HepG2 (cell line): ENCODE data around the gene KIAA0232. TPM values are rescaled to one million over a fixed set of nuclear protein-coding genes. Genes with fewer than 3 reads are reported as not detected.
A peak's percentile ranks its signal among the peaks of the same experiment; 100 is the strongest.

Experiments
- CREM ChIP-seq, 2 experiments: sonication (generic) in 1 of 2; formaldehyde crosslinking in 1 of 2; IDR thresholded peaks; 2 replicates each; pipeline versions ENCODE4 v1.4.0 to v1.6.1; 2016 to 2020; ENCODE audit warnings: antibody characterized with exemption in 1 of 2, mild to moderate bottlenecking in 1 of 2, missing genetic modification reagents in 1 of 2
- FOSL1 ChIP-seq: sonication (generic); formaldehyde crosslinking; IDR thresholded peaks from 2 replicates; pipeline ENCODE4 v1.9.0; 2021; ENCODE audit warnings: missing genetic modification reagents, borderline replicate concordance
- HNRNPH1 ChIP-seq: fragments of 200-400 bp; formaldehyde crosslinking; optimal IDR thresholded peaks from 2 replicates; pipeline ENCODE3; 2017; ENCODE audit warnings: mild to moderate bottlenecking, low read depth, low read length
- KDM1A ChIP-seq: IDR thresholded peaks from 2 replicates; pipeline ENCODE4 v1.6.1; 2016; ENCODE audit warnings: missing compliant biosample characterization
- MED1 ChIP-seq: sonication (generic); formaldehyde crosslinking; IDR thresholded peaks from 2 replicates; pipeline ENCODE4 v1.4.0; 2020; ENCODE audit warnings: missing genetic modification reagents
- PITX1 ChIP-seq: sonication (generic); formaldehyde crosslinking; IDR thresholded peaks from 2 replicates; pipeline ENCODE4 v1.5.1; 2020; ENCODE audit warnings: mild to moderate bottlenecking, missing genetic modification reagents
- RBM39 ChIP-seq: fragments of 200-400 bp; formaldehyde crosslinking; IDR thresholded peaks from one replicate; pipeline ENCODE4 v1.6.1; 2018; ENCODE audit warnings: antibody characterized with exemption, mild to moderate bottlenecking, low read depth, low read length; ENCODE audit not compliant: poor library complexity, severe bottlenecking
- RFXAP ChIP-seq: sonication (generic); formaldehyde crosslinking; IDR thresholded peaks from 2 replicates; pipeline ENCODE4 v1.4.0; 2020; ENCODE audit warnings: missing genetic modification reagents, borderline replicate concordance
- ZBTB10 ChIP-seq: sonication (generic); formaldehyde crosslinking; IDR thresholded peaks from 2 replicates; pipeline ENCODE4 v1.4.0; 2020; ENCODE audit warnings: missing genetic modification reagents, borderline replicate concordance
- ZBTB7A ChIP-seq: sonication (generic); formaldehyde crosslinking; IDR thresholded peaks from 2 replicates; pipeline ENCODE4 v1.8.0; 2022; ENCODE audit warnings: mild to moderate bottlenecking, missing genetic modification reagents
- ZFP1 ChIP-seq: IDR thresholded peaks from 2 replicates; pipeline ENCODE4 v1.6.1; 2016
- ZFP36L2 ChIP-seq: sonication (generic); formaldehyde crosslinking; IDR thresholded peaks from 2 replicates; pipeline ENCODE4 v1.4.0; 2020; ENCODE audit warnings: missing genetic modification reagents
- ZNF160 ChIP-seq: sonication (generic); formaldehyde crosslinking; IDR thresholded peaks from 2 replicates; pipeline ENCODE4 v1.8.0; 2022; ENCODE audit warnings: mild to moderate bottlenecking, inconsistent platforms, missing genetic modification reagents
- ZNF30 ChIP-seq: sonication (generic); formaldehyde crosslinking; IDR thresholded peaks from 2 replicates; pipeline ENCODE4 v1.5.0; 2020; ENCODE audit warnings: mild to moderate bottlenecking, missing genetic modification reagents
- ZNF367 ChIP-seq: sonication (generic); formaldehyde crosslinking; IDR thresholded peaks from 2 replicates; pipeline ENCODE4 v1.4.0; 2020; ENCODE audit warnings: missing genetic modification reagents, borderline replicate concordance
- ZNF510 ChIP-seq: sonication (generic); formaldehyde crosslinking; IDR thresholded peaks from 2 replicates; pipeline ENCODE4 v1.4.0; 2020; ENCODE audit warnings: low read depth, mild to moderate bottlenecking, missing genetic modification reagents
- ZNF776 ChIP-seq: sonication (generic); formaldehyde crosslinking; IDR thresholded peaks from 2 replicates; pipeline ENCODE4 v1.4.0; 2020; ENCODE audit warnings: mild to moderate bottlenecking, missing genetic modification reagents
- ZSCAN30 ChIP-seq: sonication (generic); formaldehyde crosslinking; IDR thresholded peaks from 2 replicates; pipeline ENCODE4 v1.5.0; 2020; ENCODE audit warnings: mild to moderate bottlenecking, missing genetic modification reagents
- polyA plus RNA-seq, 8 experiments: library from polyadenylated mRNA; depleted of rRNA in 3 of 8; stranded (reverse) in 7 of 8; unstranded in 1 of 8; fragments of >200 nt; fragmentation: Illumina TruSeq in 4 of 8; extraction: Trizol in 4 of 8; gene quantifications; 2 replicates each; pipeline versions ENCODE4 v1.2.1 to v1.2.3, GENCODE V29; 2011 to 2016; ENCODE audit warnings: low read depth in 4 of 8, missing spikeins in 1 of 8, mixed read lengths in 1 of 8; ENCODE audit not compliant: insufficient read depth in 1 of 8
- total RNA-seq, 5 experiments: library from RNA; depleted of rRNA; stranded (reverse); fragments of >200 nt; fragmentation: Illumina TruSeq; extraction: Trizol; gene quantifications; 2 replicates each; pipeline ENCODE4 v1.2.3, GENCODE V29; 2016; ENCODE audit warnings: low read depth in 1 of 5
- TF ChIP-seq, protein P1 (sequence below): IDR thresholded peaks from 2 replicates; pipeline ENCODE4 v1.6.1; 2016; ENCODE audit warnings: missing biosample characterization, missing genetic modification reagents, low read depth
- TF ChIP-seq, protein P2 (sequence below): sonication (generic); formaldehyde crosslinking; conservative IDR thresholded peaks from 2 replicates; pipeline ENCODE4 v1.4.0; 2020; ENCODE audit warnings: missing genetic modification reagents
- TF ChIP-seq, protein P3 (sequence below): sonication (generic); formaldehyde crosslinking; conservative IDR thresholded peaks from 2 replicates; pipeline ENCODE4 v1.8.0; 2022; ENCODE audit warnings: missing genetic modification reagents

The KIAA0232 gene
- total and polyA plus RNA-seq, 2 of the 13 experiments (the other 11 are each of a cell fraction or from before 2014, with no cell fraction given), result 7.8 to 17.1 TPM

GRCh38 chr4:6755088-6755753, 27.3 kb upstream of the KIAA0232 start (continued):
- peak; percentile 91 for TF ChIP-seq RFXAP (CRISPR knock-in tag)
- TF ChIP-seq MED1 (CRISPR knock-in tag), result peak; percentile 96
- TF ChIP-seq PITX1, result peak; percentile 94
- no peak for TF ChIP-seq HNRNPH1
- TF ChIP-seq ZNF160 (CRISPR knock-in tag), result peak; percentile 77; the same call in 1 of the 2 replicates
- peak; percentile 62; the same call in 1 of the 2 replicates for TF ChIP-seq KDM1A (CRISPR knock-in tag)
- no peak for TF ChIP-seq ZNF30 (CRISPR knock-in tag)
- TF ChIP-seq, protein P1, sequence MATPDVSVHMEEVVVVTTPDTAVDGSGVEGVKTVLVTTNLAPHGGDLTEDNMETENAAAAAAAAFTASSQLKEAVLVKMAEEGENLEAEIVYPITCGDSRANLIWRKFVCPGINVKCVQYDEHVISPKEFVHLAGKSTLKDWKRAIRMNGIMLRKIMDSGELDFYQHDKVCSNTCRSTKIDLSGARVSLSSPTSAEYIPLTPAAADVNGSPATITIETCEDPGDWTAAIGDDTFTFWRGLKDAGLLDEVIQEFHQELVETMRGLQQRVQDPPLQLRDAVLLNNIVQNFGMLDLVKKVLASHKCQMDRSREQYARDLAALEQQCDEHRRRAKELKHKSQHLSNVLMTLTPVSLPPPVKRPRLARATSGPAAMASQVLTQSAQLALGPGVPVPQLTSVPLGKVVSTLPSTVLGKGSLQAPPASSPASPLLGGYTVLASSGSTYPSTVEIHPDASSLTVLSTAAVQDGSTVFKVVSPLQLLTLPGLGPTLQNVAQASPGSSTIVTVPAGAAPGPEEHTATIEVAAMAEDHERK (CRISPR knock-in tag), result 0 out of 2 replicates have a peak, but pooled peaks have one; percentile 29
- TF ChIP-seq RBM39, result no peak
- TF ChIP-seq, protein P2, sequence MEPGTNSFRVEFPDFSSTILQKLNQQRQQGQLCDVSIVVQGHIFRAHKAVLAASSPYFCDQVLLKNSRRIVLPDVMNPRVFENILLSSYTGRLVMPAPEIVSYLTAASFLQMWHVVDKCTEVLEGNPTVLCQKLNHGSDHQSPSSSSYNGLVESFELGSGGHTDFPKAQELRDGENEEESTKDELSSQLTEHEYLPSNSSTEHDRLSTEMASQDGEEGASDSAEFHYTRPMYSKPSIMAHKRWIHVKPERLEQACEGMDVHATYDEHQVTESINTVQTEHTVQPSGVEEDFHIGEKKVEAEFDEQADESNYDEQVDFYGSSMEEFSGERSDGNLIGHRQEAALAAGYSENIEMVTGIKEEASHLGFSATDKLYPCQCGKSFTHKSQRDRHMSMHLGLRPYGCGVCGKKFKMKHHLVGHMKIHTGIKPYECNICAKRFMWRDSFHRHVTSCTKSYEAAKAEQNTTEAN (CRISPR knock-in tag), result peak; percentile 94
- TF ChIP-seq ZNF510 (CRISPR knock-in tag), result no peak
- no peak for TF ChIP-seq ZFP36L2 (CRISPR knock-in tag)
- no peak for TF ChIP-seq ZSCAN30 (CRISPR knock-in tag)
- no peak for TF ChIP-seq ZNF367
- TF ChIP-seq ZNF776, result no peak
- TF ChIP-seq FOSL1, result no peak
- TF ChIP-seq, protein P3, sequence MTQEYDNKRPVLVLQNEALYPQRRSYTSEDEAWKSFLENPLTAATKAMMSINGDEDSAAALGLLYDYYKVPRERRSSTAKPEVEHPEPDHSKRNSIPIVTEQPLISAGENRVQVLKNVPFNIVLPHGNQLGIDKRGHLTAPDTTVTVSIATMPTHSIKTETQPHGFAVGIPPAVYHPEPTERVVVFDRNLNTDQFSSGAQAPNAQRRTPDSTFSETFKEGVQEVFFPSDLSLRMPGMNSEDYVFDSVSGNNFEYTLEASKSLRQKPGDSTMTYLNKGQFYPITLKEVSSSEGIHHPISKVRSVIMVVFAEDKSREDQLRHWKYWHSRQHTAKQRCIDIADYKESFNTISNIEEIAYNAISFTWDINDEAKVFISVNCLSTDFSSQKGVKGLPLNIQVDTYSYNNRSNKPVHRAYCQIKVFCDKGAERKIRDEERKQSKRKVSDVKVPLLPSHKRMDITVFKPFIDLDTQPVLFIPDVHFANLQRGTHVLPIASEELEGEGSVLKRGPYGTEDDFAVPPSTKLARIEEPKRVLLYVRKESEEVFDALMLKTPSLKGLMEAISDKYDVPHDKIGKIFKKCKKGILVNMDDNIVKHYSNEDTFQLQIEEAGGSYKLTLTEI (CRISPR knock-in tag), result no peak
- TF ChIP-seq CREM (IDR thresholded peaks at IDR 0.05), result peak; percentile 82
- TF ChIP-seq CREM (CRISPR knock-in tag; IDR thresholded peaks at IDR 0.05), result no peak
- peak; percentile 93; the same call in 1 of the 2 replicates for TF ChIP-seq ZBTB7A (CRISPR knock-in tag)
- TF ChIP-seq ZFP1 (CRISPR knock-in tag), result peak; percentile 82; the same call in 1 of the 2 replicates
- TF ChIP-seq ZBTB10 (CRISPR knock-in tag), result no peak
